GM23338 (cell line): ENCODE results near the gene EHD2.

Source experiments
- EZH2 ChIP-seq: fragments of 200-600 bp; sonication (generic); IDR thresholded peaks from one replicate; pipeline ENCODE4 v1.8.0; 2017; ENCODE audit warnings: antibody characterized with exemption, mild to moderate bottlenecking, low read depth; ENCODE audit not compliant: unreplicated experiment
- REST ChIP-seq: IDR thresholded peaks from one replicate; pipeline ENCODE4 v1.6.1; 2018; ENCODE audit warnings: antibody characterized with exemption; ENCODE audit not compliant: unreplicated experiment

- TF ChIP-seq REST (no peak), EZH2 (no peak)
Measured at GRCh38 chr19:47679922-47680857, 33.0 kb upstream of the EHD2 start.
